ENCODE measurements around the gene ANGPTL2.

The ANGPTL2 gene

DNA sequence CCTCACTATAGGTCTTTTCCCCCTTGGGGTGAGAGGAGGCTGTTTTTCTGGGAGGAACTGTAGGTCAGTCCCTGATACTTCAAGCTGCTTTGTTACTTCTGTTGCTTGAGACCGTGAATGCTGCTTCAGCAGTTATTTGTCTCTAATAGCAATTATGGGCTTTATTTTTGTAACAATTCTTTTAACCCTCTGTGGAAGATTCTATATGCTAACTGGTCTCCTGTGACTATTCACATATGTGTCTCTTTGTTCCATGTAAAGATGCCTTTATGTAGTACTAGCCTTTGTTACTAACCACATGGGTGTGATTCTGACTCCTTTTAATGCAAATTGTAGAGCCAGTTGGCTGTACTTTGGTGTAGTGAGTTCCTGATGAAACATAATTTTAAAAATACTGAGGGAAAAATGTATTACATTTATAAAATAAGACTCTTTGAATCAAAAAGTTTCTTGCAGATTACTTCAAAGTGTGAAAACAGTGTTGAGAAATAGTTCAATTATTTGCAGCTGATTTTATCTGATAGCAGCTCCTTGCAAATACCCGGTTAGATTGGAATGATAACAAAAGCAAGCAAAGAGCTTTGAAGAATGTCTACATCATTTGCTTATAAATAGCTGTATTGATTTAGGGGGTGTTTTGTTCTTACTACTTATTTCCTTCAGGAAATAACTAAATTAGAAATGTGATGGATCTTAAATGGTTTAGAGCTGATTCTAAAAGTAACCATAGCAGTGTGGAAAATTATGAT, 46.6 kb downstream of the ANGPTL2 start:
- no peak overlapping the region for H2AFZ ChIP-seq (ENCODE audit: low read length)
- no peaks in the 10 kb centered on the region for H3K36me3 ChIP-seq (ENCODE audit: insufficient read depth, low read length)
- H3K9ac ChIP-seq (ENCODE audit: low read length), result no peak overlapping the region
- no peaks in the 10 kb centered on the region for H4K20me1 ChIP-seq (ENCODE audit: insufficient read depth, low read length)
- no peaks in the 10 kb centered on the region for H3F3A ChIP-seq (ENCODE audit: insufficient read depth, low read length)
- H3K9me3 ChIP-seq (ENCODE audit: low read length), result peaks cover 5% of the 10 kb centered on the region; the same call in 1 of the 2 replicates
- H3K79me2 ChIP-seq (ENCODE audit: insufficient read depth, low read length), result no peaks in the 10 kb centered on the region
- H3K4me1 ChIP-seq (ENCODE audit: insufficient read depth, low read length, severe bottlenecking), result no peaks in the 10 kb centered on the region
- H3K4me2 ChIP-seq (ENCODE audit: low read length), result no peak overlapping the region
- no peak overlapping the region for H3K27ac ChIP-seq (ENCODE audit: low read depth, low read length, poor library complexity, severe bottlenecking)
- no peak for TF ChIP-seq EZH2 (IDR thresholded peaks at IDR 0.05; ENCODE audit: borderline replicate concordance, low read length)
- TF ChIP-seq, protein P1, sequence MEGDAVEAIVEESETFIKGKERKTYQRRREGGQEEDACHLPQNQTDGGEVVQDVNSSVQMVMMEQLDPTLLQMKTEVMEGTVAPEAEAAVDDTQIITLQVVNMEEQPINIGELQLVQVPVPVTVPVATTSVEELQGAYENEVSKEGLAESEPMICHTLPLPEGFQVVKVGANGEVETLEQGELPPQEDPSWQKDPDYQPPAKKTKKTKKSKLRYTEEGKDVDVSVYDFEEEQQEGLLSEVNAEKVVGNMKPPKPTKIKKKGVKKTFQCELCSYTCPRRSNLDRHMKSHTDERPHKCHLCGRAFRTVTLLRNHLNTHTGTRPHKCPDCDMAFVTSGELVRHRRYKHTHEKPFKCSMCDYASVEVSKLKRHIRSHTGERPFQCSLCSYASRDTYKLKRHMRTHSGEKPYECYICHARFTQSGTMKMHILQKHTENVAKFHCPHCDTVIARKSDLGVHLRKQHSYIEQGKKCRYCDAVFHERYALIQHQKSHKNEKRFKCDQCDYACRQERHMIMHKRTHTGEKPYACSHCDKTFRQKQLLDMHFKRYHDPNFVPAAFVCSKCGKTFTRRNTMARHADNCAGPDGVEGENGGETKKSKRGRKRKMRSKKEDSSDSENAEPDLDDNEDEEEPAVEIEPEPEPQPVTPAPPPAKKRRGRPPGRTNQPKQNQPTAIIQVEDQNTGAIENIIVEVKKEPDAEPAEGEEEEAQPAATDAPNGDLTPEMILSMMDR (IDR thresholded peaks at IDR 0.05; ENCODE audit: low read length), result no peak
- no peaks in the 10 kb centered on the region for H3K9me2 ChIP-seq (ENCODE audit: low read depth, low read length)
- H3K27me3 ChIP-seq (ENCODE audit: insufficient read depth, low read length), result no peaks in the 10 kb centered on the region
- H3K4me3 ChIP-seq (ENCODE audit: low read depth, low read length, poor library complexity, severe bottlenecking), result no peak overlapping the region

DNA sequence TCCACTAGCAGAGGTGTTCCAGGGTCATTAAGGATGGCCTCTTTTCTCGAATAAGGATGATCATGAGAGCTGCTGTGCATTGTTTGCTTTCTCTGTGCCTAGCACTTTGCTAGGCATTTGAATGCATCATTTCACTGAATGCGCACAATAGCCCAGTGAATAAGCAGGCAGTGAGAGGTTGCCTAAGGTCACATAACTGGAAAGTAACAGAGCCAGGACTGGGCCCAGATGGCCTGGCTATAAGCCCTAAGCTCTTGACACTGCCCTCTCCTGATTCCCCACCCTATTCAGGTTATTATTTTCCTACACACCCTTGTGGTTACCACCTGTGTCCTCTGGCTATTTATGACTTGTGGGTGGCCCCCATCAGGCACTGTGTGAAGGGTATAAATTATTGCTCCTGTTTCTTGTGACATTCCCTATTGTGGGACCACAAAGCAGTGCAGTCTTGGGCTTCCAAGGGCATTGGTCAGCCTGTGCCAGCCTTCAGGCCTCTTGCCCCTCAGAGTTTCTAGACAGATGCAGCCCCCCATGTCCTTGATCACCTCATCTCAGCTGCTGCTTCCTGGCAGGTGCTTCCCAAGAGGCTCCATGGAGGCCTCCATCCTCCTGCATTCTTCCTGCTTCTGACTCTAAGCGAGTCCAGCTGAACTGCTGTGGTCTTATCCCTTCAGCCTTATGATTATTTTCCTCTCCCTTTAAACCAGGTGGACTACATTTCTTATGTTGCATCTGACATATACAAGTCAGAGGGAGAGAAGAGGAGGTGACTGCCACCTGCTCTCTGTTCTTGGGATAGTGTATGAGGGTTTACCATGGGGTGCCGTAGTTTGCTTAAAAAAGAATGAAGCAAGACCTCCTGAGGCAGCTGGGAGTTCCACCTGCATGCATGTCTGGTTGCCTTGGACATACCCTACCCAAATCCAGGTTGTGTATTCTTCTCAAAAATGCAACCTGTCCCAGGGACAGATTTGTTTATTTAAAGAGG, 47.6 kb downstream of the ANGPTL2 start:
- no peak overlapping the region for H2AFZ ChIP-seq (ENCODE audit: low read length)
- H3K4me2 ChIP-seq (ENCODE audit: low read length), result no peak overlapping the region
- H3K79me2 ChIP-seq (ENCODE audit: insufficient read depth, low read length), result no peaks in the 10 kb centered on the region
- H3K9me2 ChIP-seq (ENCODE audit: low read depth, low read length), result no peaks in the 10 kb centered on the region
- no peaks in the 10 kb centered on the region for H3K27me3 ChIP-seq (ENCODE audit: insufficient read depth, low read length)
- H3K9ac ChIP-seq (ENCODE audit: low read length), result no peak overlapping the region
- H3K9me3 ChIP-seq (ENCODE audit: low read length), result peaks cover 5% of the 10 kb centered on the region; the same call in 1 of the 2 replicates
- H3K36me3 ChIP-seq (ENCODE audit: insufficient read depth, low read length), result no peaks in the 10 kb centered on the region
- H4K20me1 ChIP-seq (ENCODE audit: insufficient read depth, low read length), result no peaks in the 10 kb centered on the region
- TF ChIP-seq, protein P1 (IDR thresholded peaks at IDR 0.05; ENCODE audit: low read length), result no peak
- no peak for TF ChIP-seq EZH2 (IDR thresholded peaks at IDR 0.05; ENCODE audit: borderline replicate concordance, low read length)
- no peak overlapping the region for H3K4me3 ChIP-seq (ENCODE audit: low read depth, low read length, poor library complexity, severe bottlenecking)
- H3K27ac ChIP-seq (ENCODE audit: low read depth, low read length, poor library complexity, severe bottlenecking), result no peak overlapping the region
- no peaks in the 10 kb centered on the region for H3K4me1 ChIP-seq (ENCODE audit: insufficient read depth, low read length, severe bottlenecking)
- no peaks in the 10 kb centered on the region for H3F3A ChIP-seq (ENCODE audit: insufficient read depth, low read length)

DNA sequence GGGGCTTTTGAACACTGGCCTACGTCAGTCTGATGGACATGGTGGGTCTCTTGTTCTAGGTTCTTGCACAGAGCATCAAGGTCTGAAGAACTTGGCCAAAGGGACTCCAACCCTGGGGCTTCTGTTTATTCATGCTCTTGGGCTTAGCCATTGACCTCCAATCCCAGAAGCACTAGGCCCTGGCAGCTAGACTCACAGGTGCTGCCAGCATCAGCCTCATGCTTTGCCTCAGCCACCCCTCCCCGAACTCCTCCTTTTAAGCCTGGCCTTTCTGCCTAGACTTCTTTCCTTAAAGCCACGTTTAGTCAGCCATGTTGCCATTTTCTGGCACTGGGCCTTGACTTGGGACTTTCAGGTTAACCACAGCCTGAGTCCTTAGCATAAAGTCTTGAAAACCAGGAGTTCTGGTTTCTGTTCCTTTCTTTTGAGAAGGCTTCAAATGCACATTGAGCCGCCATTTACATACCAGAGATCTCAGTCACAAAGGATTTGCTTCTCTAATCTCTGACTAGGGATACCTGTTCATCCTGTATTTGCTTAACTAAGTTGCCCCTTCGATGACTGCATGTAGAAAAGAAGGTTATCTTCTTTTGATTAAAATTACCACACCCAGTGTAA, 54.7 kb downstream of the ANGPTL2 start:
- Histone ChIP-seq H3F3A (ENCODE audit: insufficient read depth, low read length) (no peaks in the 10 kb centered on the region), H3K27ac (ENCODE audit: low read depth, low read length, poor library complexity, severe bottlenecking) (no peak overlapping the region), H3K79me2 (ENCODE audit: insufficient read depth, low read length) (no peaks in the 10 kb centered on the region), H3K36me3 (ENCODE audit: insufficient read depth, low read length) (no peaks in the 10 kb centered on the region), H4K20me1 (ENCODE audit: insufficient read depth, low read length) (no peaks in the 10 kb centered on the region), H3K4me3 (ENCODE audit: low read depth, low read length, poor library complexity, severe bottlenecking) (no peak overlapping the region), H3K9ac (ENCODE audit: low read length) (no peak overlapping the region), H3K9me2 (ENCODE audit: low read depth, low read length) (no peaks in the 10 kb centered on the region), H3K9me3 (ENCODE audit: low read length) (peaks cover 5% of the 10 kb centered on the region; the same call in 1 of the 2 replicates), H3K27me3 (ENCODE audit: insufficient read depth, low read length) (no peaks in the 10 kb centered on the region), H3K4me1 (ENCODE audit: insufficient read depth, low read length, severe bottlenecking) (no peaks in the 10 kb centered on the region), H3K4me2 (ENCODE audit: low read length) (no peak overlapping the region), H2AFZ (ENCODE audit: low read length) (no peak overlapping the region)
- no peak for TF ChIP-seq EZH2 (IDR thresholded peaks at IDR 0.05; ENCODE audit: borderline replicate concordance, low read length)
- TF ChIP-seq, protein P1 (IDR thresholded peaks at IDR 0.05; ENCODE audit: low read length), result no peak
